Measurements from ENCODE around the gene CYB561D2.

Gene CYB561D2

DNA sequence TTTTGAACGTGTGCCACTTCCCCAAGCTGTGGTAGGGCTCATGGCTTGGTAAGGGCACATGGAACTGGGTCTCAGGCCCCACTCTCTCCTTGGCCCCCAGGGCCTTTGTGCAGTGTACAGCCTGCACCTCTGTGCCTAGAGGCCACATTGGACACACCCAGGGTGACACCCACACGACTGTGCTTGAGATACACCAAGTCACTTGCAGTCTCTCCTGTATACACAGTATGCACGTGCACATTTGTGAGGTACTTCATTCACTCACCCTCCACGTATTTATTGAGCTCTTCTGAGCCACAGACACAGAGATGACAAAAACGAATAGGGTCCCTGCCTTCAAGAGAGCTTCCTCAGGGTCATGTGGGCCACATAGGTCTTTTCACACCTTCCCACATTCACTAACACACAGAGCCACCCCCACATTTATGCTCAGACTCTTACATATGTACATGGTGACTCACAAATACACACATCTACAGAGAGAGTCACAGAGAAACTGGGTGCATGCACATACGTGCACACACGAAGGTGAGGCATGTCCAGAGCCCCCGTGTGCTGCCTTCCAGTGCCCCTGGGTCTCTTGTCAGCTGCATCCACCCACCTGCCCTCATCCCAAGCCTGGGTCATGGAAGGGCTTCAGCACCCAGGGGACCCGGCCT, 18.5 kb downstream of the CYB561D2 start:
- DNase-seq = no peak

GRCh38 chr3:50370594-50370993, 19.9 kb downstream of the CYB561D2 start:
- peak; percentile 51 for DNase-seq

GRCh38 chr3:50371133-50371685, 20.5 kb downstream of the CYB561D2 start:
- no peak for DNase-seq

DNA sequence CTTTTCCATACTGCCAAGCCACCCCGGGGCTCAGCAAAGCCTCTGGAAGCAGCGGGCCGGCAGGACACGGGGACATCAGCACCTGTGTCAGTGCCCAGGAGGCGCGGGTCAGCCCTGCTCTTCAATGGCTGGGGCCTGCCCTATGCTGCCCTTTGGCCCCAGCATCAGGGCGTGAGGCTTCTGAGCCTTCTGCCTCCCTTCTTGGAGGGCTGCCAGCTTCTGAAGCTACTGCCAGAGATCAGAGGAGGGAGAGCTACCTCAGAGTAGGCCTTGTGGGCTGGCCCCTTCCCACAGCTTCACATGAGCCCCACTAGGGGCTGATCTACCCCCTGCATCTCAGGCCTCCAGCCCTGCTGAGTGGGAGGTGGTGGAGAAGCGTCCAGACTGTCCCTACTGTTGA, 21.7 kb downstream of the CYB561D2 start:
- DNase-seq = no peak

GRCh38 chr3:50373146-50374051, 22.7 kb downstream of the CYB561D2 start:
- no peak for DNase-seq

- no peak for DNase-seq
Observed at GRCh38 chr3:50374363-50375257, 23.9 kb downstream of the CYB561D2 start.

DNA sequence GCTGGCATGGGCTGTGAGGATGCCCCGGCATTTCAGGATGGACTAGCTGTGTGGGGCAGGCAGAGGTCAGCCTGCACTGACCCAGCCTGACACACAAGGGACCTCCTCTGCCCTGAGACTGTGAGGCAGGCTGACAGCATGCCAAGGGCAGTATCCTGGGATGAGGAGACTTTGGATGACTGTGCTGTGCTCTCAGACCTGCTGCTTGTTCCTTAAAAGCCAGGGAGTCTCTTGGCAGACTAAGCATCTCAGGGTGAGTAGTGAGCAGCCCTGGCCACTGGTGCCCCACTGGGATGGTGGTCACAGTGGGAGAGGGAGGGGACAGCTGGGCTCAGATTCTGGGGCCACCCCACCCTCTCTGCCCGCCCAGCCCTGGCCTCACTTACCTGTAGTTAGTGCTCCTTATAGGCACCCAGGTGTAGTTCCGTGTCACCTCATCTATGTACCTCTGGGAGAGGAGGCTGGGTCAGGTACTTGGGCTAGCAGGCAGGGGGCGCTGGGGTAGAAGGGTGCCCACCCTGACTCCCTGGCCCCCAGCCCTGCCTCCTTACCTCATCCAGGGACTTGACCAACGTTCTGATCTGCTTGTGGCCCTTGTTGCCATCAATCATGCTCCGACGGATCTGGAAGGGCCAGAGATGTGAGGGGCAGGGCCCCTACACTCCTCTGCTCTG, 24.7 kb downstream of the CYB561D2 start:
- no peak for DNase-seq

DNA sequence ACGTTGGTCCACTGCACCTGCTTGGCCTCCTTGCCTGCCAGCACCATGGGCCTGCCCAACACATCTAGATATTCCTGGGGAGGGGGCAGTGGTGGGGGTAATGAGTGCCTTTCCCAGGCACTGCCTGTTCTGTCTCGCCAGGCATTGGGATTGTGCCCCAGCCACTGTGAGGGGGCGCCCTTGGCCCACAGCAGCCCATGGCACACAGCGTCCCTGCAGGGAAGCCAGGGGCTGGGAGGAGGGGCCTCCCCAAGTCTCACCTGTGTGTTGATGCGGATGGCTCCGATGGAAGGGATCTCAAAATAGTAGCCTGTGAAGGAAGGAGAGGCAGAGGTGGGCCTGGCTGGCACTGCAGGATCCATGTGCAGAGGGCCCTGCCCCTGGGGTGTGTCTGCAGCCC, 27.4 kb downstream of the CYB561D2 start:
- no peak for DNase-seq

- no peak for DNase-seq
Observed at GRCh38 chr3:50378757-50379156, 28.1 kb downstream of the CYB561D2 start.

GRCh38 chr3:50380405-50381085, 29.9 kb downstream of the CYB561D2 start:
- no peak for DNase-seq

GRCh38 chr3:50381383-50381782, 30.7 kb downstream of the CYB561D2 start:
- DNase-seq = no peak

- no peak for DNase-seq
Observed at GRCh38 chr3:50382722-50383121, 32.1 kb downstream of the CYB561D2 start.

GRCh38 chr3:50383750-50384149, 33.1 kb downstream of the CYB561D2 start:
- no peak for DNase-seq

- DNase-seq = no peak
Observed at GRCh38 chr3:50385754-50386153, 35.1 kb downstream of the CYB561D2 start.

DNA sequence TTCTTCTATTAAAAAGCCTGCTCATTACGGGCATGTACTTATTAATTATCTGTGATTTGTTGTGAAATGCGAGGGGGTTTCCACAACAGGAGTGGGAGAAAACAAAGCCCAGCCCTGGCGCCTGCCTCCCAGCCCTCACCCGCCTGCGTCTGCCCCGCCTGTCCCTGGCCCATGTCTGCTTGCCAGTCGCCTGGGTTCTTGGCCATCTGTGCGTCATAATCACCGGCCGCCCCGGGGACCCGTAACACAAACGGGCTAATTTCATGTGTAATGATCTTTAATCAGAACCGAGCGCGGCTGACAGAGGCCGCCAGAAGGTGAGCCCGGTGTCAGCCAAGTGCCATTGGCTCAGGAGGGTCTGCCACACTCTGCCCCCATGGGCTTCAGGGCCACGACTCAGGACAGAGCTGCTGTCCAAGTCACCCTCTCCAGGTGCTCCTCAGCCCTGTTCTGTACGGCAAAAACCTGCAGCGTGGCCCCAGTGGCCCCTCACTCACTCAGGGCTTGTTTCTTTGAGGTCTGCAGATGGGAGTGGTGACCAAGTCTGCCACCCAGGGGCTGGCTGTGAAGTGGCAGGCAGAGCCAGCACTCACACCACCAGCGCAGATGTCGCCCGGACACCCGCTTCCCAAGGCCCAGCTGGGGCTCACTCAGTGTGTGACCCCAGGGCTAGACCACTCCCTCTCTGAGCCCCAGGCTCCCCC, 37.5 kb downstream of the CYB561D2 start:
- DNase-seq = no peak

- no peak for DNase-seq
Observed at GRCh38 chr3:50388720-50389413, 38.2 kb downstream of the CYB561D2 start.

- DNase-seq = no peak
Observed at GRCh38 chr3:50389414-50389767, 38.7 kb downstream of the CYB561D2 start.

- no peak for DNase-seq
Observed at GRCh38 chr3:50390508-50391224, 40.0 kb downstream of the CYB561D2 start.

DNA sequence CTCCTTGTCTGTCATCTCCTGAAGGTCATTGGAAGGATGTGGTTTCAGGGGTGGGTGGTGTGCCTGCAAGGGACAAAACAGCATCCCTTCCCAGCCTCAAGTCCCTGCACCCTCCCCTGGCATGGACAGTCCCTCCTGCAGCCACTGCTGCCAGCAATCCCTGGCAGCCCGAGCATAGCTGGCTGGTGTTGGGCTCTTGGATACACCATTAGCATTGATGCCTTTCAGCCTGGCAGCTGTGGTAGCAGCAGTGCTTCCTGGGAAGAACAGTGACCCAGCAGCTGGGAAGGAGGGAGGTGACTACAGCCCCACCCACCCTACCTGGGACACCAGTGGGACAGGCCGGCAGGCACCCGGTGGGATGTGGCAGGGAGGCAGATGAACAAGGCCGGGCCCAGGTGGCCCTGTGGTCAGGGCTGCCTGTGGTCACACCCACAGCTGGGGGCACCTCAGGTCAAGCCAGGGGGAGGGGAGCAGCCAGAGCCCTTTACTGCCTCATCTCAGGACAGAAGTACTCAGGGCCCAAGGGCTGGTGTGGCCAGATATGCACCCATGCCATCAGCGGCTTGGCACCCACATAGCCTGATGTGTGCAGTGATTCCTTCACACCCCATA, 41.5 kb downstream of the CYB561D2 start:
- DNase-seq = no peak
